ENCODE measurements around the gene SPATC1L. TPM values are rescaled to one million over a fixed set of nuclear protein-coding genes. Genes with fewer than 3 reads are reported as not detected.

The SPATC1L gene
- polyA plus RNA-seq, 1 experiment, result 8.4 TPM

GRCh38 chr21:46111857-46112724 lies 72.2 kb downstream of the SPATC1L start:
- no peak for DNase-seq (ENCODE audit: low read depth)
- ChIA-PET POLR2A (no interaction called here), CTCF (interaction anchor here (1.0 to 1.3 kb wide), 2 partner anchors 139 to 141 kb away, joined by 4 to 5 read pairs; no protein-coding TSS in a partner anchor)
- Histone ChIP-seq H3K4me3 (ENCODE audit: low read depth, low read length) (no peak overlapping the region), H3K36me3 (ENCODE audit: control insufficient read depth, insufficient read depth, low read length) (peaks cover 57% of the 10 kb centered on the region), H3K27me3 (ENCODE audit: control insufficient read depth, insufficient read depth, low read length) (no peaks in the 10 kb centered on the region)
- no peak for TF ChIP-seq CTCF (IDR thresholded peaks at IDR 0.05; ENCODE audit: insufficient read depth, low read depth, low read length)

- TF ChIP-seq CTCF (IDR thresholded peaks at IDR 0.05; ENCODE audit: insufficient read depth, low read depth, low read length), result no peak
- DNase-seq (ENCODE audit: low read depth), result no peak
- Histone ChIP-seq H3K27me3 (ENCODE audit: control insufficient read depth, insufficient read depth, low read length) (no peaks in the 10 kb centered on the region), H3K4me3 (ENCODE audit: low read depth, low read length) (no peak overlapping the region), H3K36me3 (ENCODE audit: control insufficient read depth, insufficient read depth, low read length) (peaks cover 51% of the 10 kb centered on the region)
- ChIA-PET POLR2A (no interaction called here), CTCF (interaction anchor here (1.4 kb wide), 1 partner anchor 140 kb away, joined by 4 read pairs; no protein-coding TSS in a partner anchor)
Measured at GRCh38 chr21:46111193-46111571, 73.1 kb downstream of the SPATC1L start.

Other genes starting within 250 kb of the SPATC1L start
- 220 and 672 TPM in 2 replicates for gene COL6A1, start 202.7 kb downstream of the SPATC1L start, polyA plus RNA-seq (2011; rRNA removed)
- 412 and 665 TPM in 2 replicates for gene COL6A2, start 86.3 kb downstream of the SPATC1L start, polyA plus RNA-seq (2011; rRNA removed)
- 0.05 and 0.06 TPM in 2 replicates for gene FTCD, start 28.9 kb downstream of the SPATC1L start, polyA plus RNA-seq (2011; rRNA removed)
- gene LSS, start 44.3 kb upstream of the SPATC1L start, polyA plus RNA-seq (2011; rRNA removed), result 34.6 and 59.9 TPM in 2 replicates
- 31.5 and 31.6 TPM in 2 replicates for gene MCM3AP, start 101.2 kb upstream of the SPATC1L start, polyA plus RNA-seq (2011; rRNA removed)
- 15.8 and 22.7 TPM in 2 replicates for gene YBEY, start 101.9 kb upstream of the SPATC1L start, polyA plus RNA-seq (2011; rRNA removed)
- 2.5 and 4.1 TPM in 2 replicates for gene C21orf58, start 139.4 kb upstream of the SPATC1L start, polyA plus RNA-seq (2011; rRNA removed)
- gene PCNT, start 139.7 kb upstream of the SPATC1L start, polyA plus RNA-seq (2011; rRNA removed), result 8.2 and 11.0 TPM in 2 replicates

All from BJ (cell line).